Neural cell (in vitro differentiated cells): Measurements from ENCODE around the gene DPP7. TPM values are rescaled to one million over a fixed set of nuclear protein-coding genes. Genes with fewer than 3 reads are reported as not detected.

Source experiments
- H2AFZ ChIP-seq: fragments of 200-600, 300-800 bp; sonication (generic), shearing (Covaris generic); 2 replicates; pipeline ENCODE4 v1.6.0; 2014; ENCODE audit warnings: low read depth, mild to moderate bottlenecking, antibody characterized with exemption, low read length, moderate library complexity
- H3F3A ChIP-seq: fragments of 200-600 bp; shearing (Covaris generic); 2 replicates; pipeline ENCODE4 v1.6.1; 2016; ENCODE audit warnings: mild to moderate bottlenecking, moderate library complexity, mixed read lengths, antibody characterized with exemption, low read length; ENCODE audit not compliant: insufficient read depth, poor library complexity, severe bottlenecking
- H3K27ac ChIP-seq: fragments of 200-600, 300-800 bp; sonication (generic), shearing (Covaris generic); 2 replicates; pipeline ENCODE4 v1.5.1; 2014; ENCODE audit warnings: mild to moderate bottlenecking, low read length, moderate library complexity
- H3K27me3 ChIP-seq: fragments of 300-800, 200-600 bp; sonication (generic), shearing (Covaris generic); 2 replicates; pipeline ENCODE4 v1.6.0; 2014; ENCODE audit warnings: mild to moderate bottlenecking, low read depth, low read length, moderate library complexity; ENCODE audit not compliant: insufficient read depth
- H3K36me3 ChIP-seq: fragments of 300-800, 200-600 bp; sonication (generic), shearing (Covaris generic); 2 replicates; pipeline ENCODE4 v1.5.1; 2014; ENCODE audit warnings: mild to moderate bottlenecking, antibody characterized with exemption, low read length, moderate library complexity; ENCODE audit not compliant: insufficient read depth
- H3K4me2 ChIP-seq: fragments of 300-800, 200-600 bp; sonication (generic), shearing (Covaris generic); 2 replicates; pipeline ENCODE4 v1.6.0; 2014; ENCODE audit warnings: mild to moderate bottlenecking, low read length
- H3K4me3 ChIP-seq: fragments of 300-800, 200-600 bp; sonication (generic), shearing (Covaris generic); 2 replicates; pipeline ENCODE4 v1.5.1; 2014; ENCODE audit warnings: mild to moderate bottlenecking, low read length, moderate library complexity
- H3K79me2 ChIP-seq: fragments of 200-600 bp; shearing (Covaris generic); replicated peaks from 2 replicates; pipeline ENCODE4 v1.6.0; 2014; ENCODE audit warnings: mild to moderate bottlenecking, low read length, moderate library complexity; ENCODE audit not compliant: insufficient read depth
- H3K9ac ChIP-seq: fragments of 300-800, 200-600 bp; sonication (generic), shearing (Covaris generic); 2 replicates; pipeline ENCODE4 v1.6.1; 2016; ENCODE audit warnings: mild to moderate bottlenecking, low read length, mixed read lengths
- H3K9me2 ChIP-seq: fragments of 200-600 bp; shearing (Covaris generic); 2 replicates; pipeline ENCODE4 v1.6.1; 2016; ENCODE audit warnings: mild to moderate bottlenecking, low read length, mixed read lengths; ENCODE audit not compliant: insufficient read depth
- H3K9me3 ChIP-seq: fragments of 200-600, 300-800 bp; sonication (generic), shearing (Covaris generic); 2 replicates; pipeline ENCODE4 v1.6.1; 2016; ENCODE audit warnings: mild to moderate bottlenecking, mixed run types, low read length, moderate library complexity, mixed read lengths
- H4K20me1 ChIP-seq: fragments of 200-600 bp; shearing (Covaris generic); 2 replicates; pipeline ENCODE4 v1.6.1; 2016; ENCODE audit warnings: mild to moderate bottlenecking, mixed run types; ENCODE audit not compliant: insufficient read depth
- CTCF ChIP-seq: fragments of 450-650 bp; IDR thresholded peaks from 2 replicates; pipeline ENCODE4 v1.5.1; 2014; ENCODE audit warnings: antibody characterized with exemption, mild to moderate bottlenecking, moderate library complexity; ENCODE audit not compliant: poor library complexity, severe bottlenecking
- EP300 ChIP-seq: fragments of 450-650 bp; conservative IDR thresholded peaks from 2 replicates; pipeline ENCODE4 v1.6.1; 2014; ENCODE audit warnings: antibody characterized with exemption, mild to moderate bottlenecking, moderate library complexity; ENCODE audit not compliant: poor library complexity, severe bottlenecking
- EZH2 ChIP-seq: fragments of 200-600, 300-800 bp; shearing (Covaris generic), sonication (generic); IDR thresholded peaks from 2 replicates; pipeline ENCODE4 v1.6.1; 2014; ENCODE audit warnings: antibody characterized with exemption, low read length, borderline replicate concordance, mild to moderate bottlenecking; ENCODE audit not compliant: insufficient read depth, poor library complexity, severe bottlenecking
- MXI1 ChIP-seq: fragments of 450-650 bp; conservative IDR thresholded peaks from 2 replicates; pipeline ENCODE4 v1.6.1; 2014; ENCODE audit warnings: antibody characterized with exemption, mild to moderate bottlenecking; ENCODE audit not compliant: poor library complexity, severe bottlenecking
- POLR2AphosphoS5 ChIP-seq: IDR thresholded peaks from 2 replicates; pipeline ENCODE4 v1.6.1; 2012
- RAD21 ChIP-seq: fragments of 450-650 bp; conservative IDR thresholded peaks from 2 replicates; pipeline ENCODE4 v1.6.1; 2014; ENCODE audit warnings: antibody characterized with exemption, mild to moderate bottlenecking, moderate library complexity
- REST ChIP-seq: IDR thresholded peaks from 2 replicates; pipeline ENCODE4 v1.6.1; 2012; ENCODE audit warnings: borderline replicate concordance
- SMC3 ChIP-seq: fragments of 450-650 bp; conservative IDR thresholded peaks from 2 replicates; pipeline ENCODE4 v1.6.1; 2014; ENCODE audit warnings: antibody characterized with exemption, mild to moderate bottlenecking, moderate library complexity; ENCODE audit not compliant: poor library complexity
- TAF1 ChIP-seq: IDR thresholded peaks from 2 replicates; pipeline ENCODE4 v1.6.1; 2012; ENCODE audit warnings: low read depth
- polyA plus RNA-seq: library from polyadenylated mRNA; depleted of rRNA; stranded (reverse); fragments of >200 nt; gene quantifications from 2 replicates; pipeline ENCODE4 v1.2.3, GENCODE V29; 2014

Gene DPP7
- polyA plus RNA-seq, 1 donor from 2014 or later = 23.3 TPM

- Histone ChIP-seq H3K79me2 (no peaks in the 10 kb centered on the region), H3K4me2 (no peak overlapping the region), H3F3A (no peaks in the 10 kb centered on the region), H3K9me3 (no peaks in the 10 kb centered on the region), H3K27ac (no peak overlapping the region), H2AFZ (no peak overlapping the region), H3K9ac (no peak overlapping the region), H3K9me2 (no peaks in the 10 kb centered on the region), H4K20me1 (no peaks in the 10 kb centered on the region), H3K4me3 (no peak overlapping the region), H3K36me3 (peaks cover 16% of the 10 kb centered on the region), H3K27me3 (no peaks in the 10 kb centered on the region)
- TF ChIP-seq MXI1 = no peak
- no peak for TF ChIP-seq EZH2
- no peak for TF ChIP-seq EP300
- no peak for TF ChIP-seq CTCF
- TF ChIP-seq REST = no peak
- no peak for TF ChIP-seq SMC3
- no peak for TF ChIP-seq RAD21
- TF ChIP-seq TAF1 = no peak
- TF ChIP-seq POLR2AphosphoS5 = no peak
Measured at GRCh38 chr9:137105814-137106661, 8.5 kb downstream of the DPP7 start.

- H3K9me2 ChIP-seq = no peaks in the 10 kb centered on the region
- H3K27ac ChIP-seq = no peak overlapping the region
- H4K20me1 ChIP-seq = no peaks in the 10 kb centered on the region
- TF ChIP-seq CTCF = no peak
- TF ChIP-seq MXI1 = no peak
- H3F3A ChIP-seq = no peaks in the 10 kb centered on the region
- H3K4me2 ChIP-seq = no peak overlapping the region
- no peak overlapping the region for H3K4me3 ChIP-seq
- H3K9ac ChIP-seq = no peak overlapping the region
- no peaks in the 10 kb centered on the region for H3K9me3 ChIP-seq
- H3K27me3 ChIP-seq = no peaks in the 10 kb centered on the region
- no peaks in the 10 kb centered on the region for H3K79me2 ChIP-seq
- no peak overlapping the region for H2AFZ ChIP-seq
- peaks cover 16% of the 10 kb centered on the region for H3K36me3 ChIP-seq
Measured at GRCh38 chr9:137103206-137103999, 11.1 kb downstream of the DPP7 start.
